Uterus (tissue), 2 donors: ENCODE measurements around the gene GNPTAB.

ENCODE experiments used
- POLR2A ChIP-seq, 2 donors: fragments of 450-650 bp; IDR thresholded peaks; one replicate each; pipeline ENCODE4 v1.6.1; 2016; ENCODE audit warnings: antibody characterized with exemption in 2 of 2, mild to moderate bottlenecking in 1 of 2, moderate library complexity in 1 of 2
- TF ChIP-seq, protein P1 (sequence below), 4 experiments: fragments of 200-600 bp in 2 of 4; fragments of 450-650 bp in 2 of 4; sonication (generic) in 2 of 4; IDR thresholded peaks; one replicate each; pipeline ENCODE4 v1.5.1; 2016 to 2019; ENCODE audit warnings: antibody characterized with exemption in 4 of 4, mild to moderate bottlenecking in 2 of 4, moderate library complexity in 1 of 4

DNA sequence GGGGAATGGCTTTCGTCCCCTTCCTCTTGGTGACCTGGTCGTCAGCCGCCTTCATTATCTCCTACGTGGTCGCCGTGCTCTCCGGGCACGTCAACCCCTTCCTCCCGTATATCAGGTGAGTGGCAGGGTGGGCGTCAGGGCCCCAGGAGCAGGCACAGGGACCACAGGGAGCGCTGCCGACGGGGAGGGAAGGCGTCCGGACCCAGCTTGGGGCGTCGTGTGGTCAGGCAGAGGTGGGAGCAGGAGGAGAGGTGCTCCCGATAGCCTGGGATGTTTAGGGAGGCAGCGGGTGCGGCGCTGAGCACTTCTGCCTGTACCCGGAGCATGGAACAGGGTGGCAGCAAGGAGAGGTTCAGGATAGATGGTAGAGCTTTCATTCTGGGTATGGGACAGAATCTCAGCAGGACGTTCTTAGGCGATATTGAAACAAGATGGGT lies 47.1 kb upstream of the GNPTAB start:
- TF ChIP-seq, protein P1, sequence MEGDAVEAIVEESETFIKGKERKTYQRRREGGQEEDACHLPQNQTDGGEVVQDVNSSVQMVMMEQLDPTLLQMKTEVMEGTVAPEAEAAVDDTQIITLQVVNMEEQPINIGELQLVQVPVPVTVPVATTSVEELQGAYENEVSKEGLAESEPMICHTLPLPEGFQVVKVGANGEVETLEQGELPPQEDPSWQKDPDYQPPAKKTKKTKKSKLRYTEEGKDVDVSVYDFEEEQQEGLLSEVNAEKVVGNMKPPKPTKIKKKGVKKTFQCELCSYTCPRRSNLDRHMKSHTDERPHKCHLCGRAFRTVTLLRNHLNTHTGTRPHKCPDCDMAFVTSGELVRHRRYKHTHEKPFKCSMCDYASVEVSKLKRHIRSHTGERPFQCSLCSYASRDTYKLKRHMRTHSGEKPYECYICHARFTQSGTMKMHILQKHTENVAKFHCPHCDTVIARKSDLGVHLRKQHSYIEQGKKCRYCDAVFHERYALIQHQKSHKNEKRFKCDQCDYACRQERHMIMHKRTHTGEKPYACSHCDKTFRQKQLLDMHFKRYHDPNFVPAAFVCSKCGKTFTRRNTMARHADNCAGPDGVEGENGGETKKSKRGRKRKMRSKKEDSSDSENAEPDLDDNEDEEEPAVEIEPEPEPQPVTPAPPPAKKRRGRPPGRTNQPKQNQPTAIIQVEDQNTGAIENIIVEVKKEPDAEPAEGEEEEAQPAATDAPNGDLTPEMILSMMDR (IDR thresholded peaks at IDR 0.05): no peak
- no peak for TF ChIP-seq POLR2A (IDR thresholded peaks at IDR 0.05)
